ENCODE measurements around the gene SRL.

SRL gene

GRCh38 chr16:4270091-4270490 is 28.2 kb upstream of the SRL start:
- H3K4me3 ChIP-seq (replicated peaks; ENCODE audit: insufficient read depth, low read length) = no peak overlapping the region
- TF ChIP-seq POLR2AphosphoS5 (IDR thresholded peaks at IDR 0.05; ENCODE audit: low read depth) = no peak
- TF ChIP-seq CTCF (IDR thresholded peaks at IDR 0.05; ENCODE audit: insufficient read depth, low read length) = no peak
- TF ChIP-seq REST (IDR thresholded peaks at IDR 0.05; ENCODE audit: insufficient replicate concordance, low read depth) = no peak
- TF ChIP-seq GABPA (IDR thresholded peaks at IDR 0.05; ENCODE audit: low read depth) = no peak
- no peak for TF ChIP-seq SPI1 (IDR thresholded peaks at IDR 0.05; ENCODE audit: borderline replicate concordance, low read depth)

GRCh38 chr16:4266372-4266771 is 24.5 kb upstream of the SRL start:
- H3K4me3 ChIP-seq (replicated peaks; ENCODE audit: insufficient read depth, low read length) = no peak overlapping the region
- DNase-seq (ENCODE audit: low read depth in 1 of 2, low spot score in 1 of 2) = no peak
- no peak for TF ChIP-seq CTCF (IDR thresholded peaks at IDR 0.05; ENCODE audit: insufficient read depth, low read length)
- TF ChIP-seq REST (IDR thresholded peaks at IDR 0.05; ENCODE audit: insufficient replicate concordance, low read depth) = no peak
- no peak for TF ChIP-seq POLR2AphosphoS5 (IDR thresholded peaks at IDR 0.05; ENCODE audit: low read depth)
- TF ChIP-seq GABPA (IDR thresholded peaks at IDR 0.05; ENCODE audit: low read depth) = no peak
- no peak for TF ChIP-seq SPI1 (IDR thresholded peaks at IDR 0.05; ENCODE audit: borderline replicate concordance, low read depth)
- no peak overlapping the region for H3K27ac ChIP-seq (replicated peaks)
- no peaks in the 10 kb centered on the region for H3K27me3 ChIP-seq (ENCODE audit: insufficient read depth, poor library complexity, severe bottlenecking)

More at GRCh38 chr16:4270091-4270490, 28.2 kb upstream of the SRL start:
- DNase-seq (ENCODE audit: low read depth in 1 of 2, low spot score in 1 of 2) = no peak
- no peaks in the 10 kb centered on the region for H3K27me3 ChIP-seq (ENCODE audit: insufficient read depth, poor library complexity, severe bottlenecking)
- no peak overlapping the region for H3K27ac ChIP-seq (replicated peaks)

- Histone ChIP-seq H3K27me3 (ENCODE audit: insufficient read depth, poor library complexity, severe bottlenecking) (no peaks in the 10 kb centered on the region), H3K27ac (replicated peaks) (no peak overlapping the region), H3K4me3 (replicated peaks; ENCODE audit: insufficient read depth, low read length) (no peak overlapping the region)
- TF ChIP-seq CTCF (IDR thresholded peaks at IDR 0.05; ENCODE audit: insufficient read depth, low read length) (no peak), POLR2AphosphoS5 (IDR thresholded peaks at IDR 0.05; ENCODE audit: low read depth) (no peak), GABPA (IDR thresholded peaks at IDR 0.05; ENCODE audit: low read depth) (no peak), SPI1 (IDR thresholded peaks at IDR 0.05; ENCODE audit: borderline replicate concordance, low read depth) (no peak), REST (IDR thresholded peaks at IDR 0.05; ENCODE audit: insufficient replicate concordance, low read depth) (no peak)
- DNase-seq (ENCODE audit: low read depth in 1 of 2, low spot score in 1 of 2) = no peak
These were observed 23.8 kb upstream of the SRL start for GRCh38 chr16:4265676-4266075.
